ENCODE data around the gene MLLT10.
"Not testable (repeated sequence)": the region's sequence is repeated elsewhere in the genome, so short reads cannot be mapped to it uniquely, and the experiment has no call there.

MLLT10 gene

DNA sequence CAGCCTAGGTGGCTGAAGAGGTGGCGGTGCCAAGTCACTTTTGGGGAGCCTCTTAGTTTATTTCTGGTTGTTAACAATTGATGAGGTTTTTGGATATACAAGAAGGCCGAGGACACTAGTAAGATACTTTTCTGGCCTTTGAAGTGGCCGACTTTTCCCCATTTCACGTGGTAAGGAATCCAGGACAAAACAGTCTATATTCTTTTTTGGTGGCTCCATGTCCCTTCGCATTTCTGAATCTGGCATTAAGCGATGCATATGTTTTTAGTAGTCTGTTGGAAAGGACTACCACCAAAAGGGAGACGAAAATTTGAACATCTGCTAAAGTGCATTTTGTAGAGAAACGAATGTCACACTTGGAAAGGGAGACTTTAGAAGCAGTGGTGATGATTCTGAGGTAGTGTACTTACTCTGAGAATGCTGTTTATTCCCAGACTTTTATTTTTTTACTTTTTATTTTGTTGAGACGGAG is 1.5 kb downstream of the MLLT10 start:
- Histone ChIP-seq H3K9me3 (ENCODE audit: insufficient read depth, low read depth, low read length) (no peaks in the 10 kb centered on the region), H3K36me3 (ENCODE audit: insufficient read depth, low read depth, low read length) (peaks cover 43% of the 10 kb centered on the region), H3K4me3 (ENCODE audit: low read length) (peak overlapping the region; percentile 93), H3K4me1 (ENCODE audit: insufficient read depth, low read length) (peaks cover 28% of the 10 kb centered on the region), H3K9ac (ENCODE audit: low read depth, low read length) (peak overlapping the region; percentile 82; the same call in 1 of the 2 replicates), H3K27me3 (ENCODE audit: insufficient read depth, low read length) (no peaks in the 10 kb centered on the region), H3K27ac (ENCODE audit: low read length) (no peak overlapping the region)

DNA sequence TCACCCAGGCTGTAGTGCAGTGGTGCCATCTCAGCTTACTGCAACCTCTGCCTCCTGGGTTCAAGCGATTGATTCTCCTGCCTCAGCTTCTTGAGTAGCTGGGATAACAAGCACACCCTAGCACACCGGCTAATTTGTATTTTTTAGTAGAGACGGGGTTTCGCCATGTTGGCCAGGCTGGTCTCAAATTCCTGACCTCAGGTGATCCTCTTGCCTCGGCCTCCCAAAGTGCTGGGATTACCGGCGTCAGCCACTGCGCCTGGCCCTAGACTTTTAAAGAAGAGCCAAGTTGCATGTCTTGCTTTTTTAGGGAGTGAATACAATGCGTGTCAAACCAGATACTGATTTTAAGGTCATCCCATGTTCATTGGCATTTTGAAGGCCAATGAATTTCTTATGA is 1.9 kb downstream of the MLLT10 start:
- H3K9me3 ChIP-seq (ENCODE audit: insufficient read depth, low read depth, low read length); H3K27me3 ChIP-seq (ENCODE audit: insufficient read depth, low read length); H3K27ac ChIP-seq (ENCODE audit: low read length): not testable (repeated sequence)
- peak overlapping the region; percentile 93 for H3K4me3 ChIP-seq (ENCODE audit: low read length)
- peaks cover 48% of the 10 kb centered on the region for H3K36me3 ChIP-seq (ENCODE audit: insufficient read depth, low read depth, low read length)
- peak overlapping the region; percentile 82; the same call in 1 of the 2 replicates for H3K9ac ChIP-seq (ENCODE audit: low read depth, low read length)
- H3K4me1 ChIP-seq (ENCODE audit: insufficient read depth, low read length): peaks cover 23% of the 10 kb centered on the region

DNA sequence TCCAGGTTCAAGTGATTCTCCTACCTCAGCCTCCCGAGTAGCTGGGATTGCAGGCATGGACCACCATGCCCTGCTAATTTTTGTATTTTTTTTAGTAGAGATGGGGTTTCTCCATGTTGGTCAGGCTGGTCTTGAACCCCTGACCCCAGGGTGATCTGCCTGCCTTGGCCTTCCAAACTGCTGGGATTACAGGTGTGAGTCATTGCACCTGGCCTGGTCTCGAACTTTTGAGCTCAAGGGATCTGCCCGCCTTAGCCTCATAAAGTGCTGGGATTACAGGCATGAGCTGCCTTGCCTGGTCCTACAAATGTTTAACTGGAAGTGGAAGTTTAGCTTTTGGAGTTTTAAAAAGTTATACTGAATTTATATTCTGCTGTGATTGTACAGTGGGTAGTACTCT is 2.8 kb downstream of the MLLT10 start:
- H3K9me3 ChIP-seq (ENCODE audit: insufficient read depth, low read depth, low read length): no peaks in the 10 kb centered on the region
- no peaks in the 10 kb centered on the region for H3K27me3 ChIP-seq (ENCODE audit: insufficient read depth, low read length)
- H3K4me1 ChIP-seq (ENCODE audit: insufficient read depth, low read length): peaks cover 18% of the 10 kb centered on the region
- no peak overlapping the region for H3K4me3 ChIP-seq (ENCODE audit: low read length)
- no peak overlapping the region for H3K9ac ChIP-seq (ENCODE audit: low read depth, low read length)
- H3K27ac ChIP-seq (ENCODE audit: low read length): no peak overlapping the region
- H3K36me3 ChIP-seq (ENCODE audit: insufficient read depth, low read depth, low read length): peaks cover 57% of the 10 kb centered on the region

DNA sequence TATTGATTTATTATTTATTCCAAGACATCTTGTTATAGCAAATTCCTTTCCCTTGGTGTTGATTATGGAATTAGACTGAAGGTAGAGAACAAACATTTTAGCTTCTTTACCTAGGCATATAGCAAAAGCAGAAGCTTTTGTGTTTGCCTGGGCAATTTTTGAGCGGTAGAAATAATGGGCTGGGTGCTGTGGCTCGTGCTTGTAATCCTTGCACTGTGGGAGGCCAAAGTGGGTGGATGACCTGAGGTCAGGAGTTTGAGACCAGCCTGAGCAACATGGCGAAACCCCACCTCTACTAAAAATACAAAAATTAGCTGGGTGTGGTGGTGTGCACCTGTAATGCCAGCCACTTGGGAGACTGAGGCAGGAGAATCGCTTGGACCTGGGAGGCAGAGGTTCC is 6.7 kb downstream of the MLLT10 start:
- not testable (repeated sequence) for H3K27ac ChIP-seq (ENCODE audit: low read length); H3K9ac ChIP-seq (ENCODE audit: low read depth, low read length); H3K9me3 ChIP-seq (ENCODE audit: insufficient read depth, low read depth, low read length); H3K4me1 ChIP-seq (ENCODE audit: insufficient read depth, low read length); H3K27me3 ChIP-seq (ENCODE audit: insufficient read depth, low read length); H3K4me3 ChIP-seq (ENCODE audit: low read length)
- peaks cover 90% of the 10 kb centered on the region for H3K36me3 ChIP-seq (ENCODE audit: insufficient read depth, low read depth, low read length)

DNA sequence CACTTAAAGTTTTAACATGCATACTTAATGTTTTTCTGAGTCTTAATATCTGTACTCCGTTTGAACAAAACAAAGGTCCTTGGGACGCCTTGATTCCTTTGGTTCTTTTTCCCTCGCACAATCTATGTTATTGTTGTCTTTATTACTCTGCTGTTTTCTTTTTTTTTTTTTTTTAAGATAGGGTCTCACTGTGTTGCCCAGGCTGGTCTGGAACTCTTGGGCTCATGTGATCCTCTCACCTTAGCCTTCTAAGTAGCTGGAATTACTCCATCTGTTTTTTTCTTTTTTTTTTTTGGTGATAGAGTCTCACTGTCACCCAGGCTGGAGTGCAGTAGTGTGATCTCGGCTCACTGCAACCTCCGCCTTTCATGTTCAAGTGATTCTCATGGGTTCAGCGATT is 13.2 kb downstream of the MLLT10 start:
- Histone ChIP-seq H3K27me3 (ENCODE audit: insufficient read depth, low read length) (no peaks in the 10 kb centered on the region), H3K27ac (ENCODE audit: low read length) (no peak overlapping the region), H3K9me3 (ENCODE audit: insufficient read depth, low read depth, low read length) (no peaks in the 10 kb centered on the region), H3K4me3 (ENCODE audit: low read length) (no peak overlapping the region), H3K36me3 (ENCODE audit: insufficient read depth, low read depth, low read length) (peaks cover 83% of the 10 kb centered on the region), H3K9ac (ENCODE audit: low read depth, low read length) (no peak overlapping the region), H3K4me1 (ENCODE audit: insufficient read depth, low read length) (no peaks in the 10 kb centered on the region)

DNA sequence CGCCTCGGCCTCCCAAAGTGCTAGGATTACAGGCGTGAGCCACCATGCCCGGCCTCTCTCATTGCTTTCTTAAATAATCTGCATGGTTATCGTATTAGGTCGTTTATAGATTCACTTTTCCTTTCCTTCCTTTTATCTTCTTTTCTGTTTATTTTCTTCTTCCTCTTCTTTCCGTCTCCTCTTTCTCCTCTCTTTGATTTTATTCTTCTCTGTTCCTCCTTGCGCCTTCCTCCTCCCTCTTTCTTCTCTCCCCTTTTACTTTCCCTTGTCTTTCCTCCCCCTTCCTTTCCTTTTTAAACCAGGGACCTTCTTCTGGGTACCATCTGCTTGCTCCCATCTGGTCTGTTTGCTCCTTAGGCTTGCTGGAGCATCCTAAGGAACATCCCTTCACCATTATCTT is 18.6 kb downstream of the MLLT10 start:
- no peak overlapping the region for H3K4me3 ChIP-seq (ENCODE audit: low read length)
- no peaks in the 10 kb centered on the region for H3K27me3 ChIP-seq (ENCODE audit: insufficient read depth, low read length)
- H3K27ac ChIP-seq (ENCODE audit: low read length): no peak overlapping the region
- no peaks in the 10 kb centered on the region for H3K4me1 ChIP-seq (ENCODE audit: insufficient read depth, low read length)
- H3K36me3 ChIP-seq (ENCODE audit: insufficient read depth, low read depth, low read length): peaks cover 86% of the 10 kb centered on the region
- H3K9ac ChIP-seq (ENCODE audit: low read depth, low read length): no peak overlapping the region
- H3K9me3 ChIP-seq (ENCODE audit: insufficient read depth, low read depth, low read length): no peaks in the 10 kb centered on the region

DNA sequence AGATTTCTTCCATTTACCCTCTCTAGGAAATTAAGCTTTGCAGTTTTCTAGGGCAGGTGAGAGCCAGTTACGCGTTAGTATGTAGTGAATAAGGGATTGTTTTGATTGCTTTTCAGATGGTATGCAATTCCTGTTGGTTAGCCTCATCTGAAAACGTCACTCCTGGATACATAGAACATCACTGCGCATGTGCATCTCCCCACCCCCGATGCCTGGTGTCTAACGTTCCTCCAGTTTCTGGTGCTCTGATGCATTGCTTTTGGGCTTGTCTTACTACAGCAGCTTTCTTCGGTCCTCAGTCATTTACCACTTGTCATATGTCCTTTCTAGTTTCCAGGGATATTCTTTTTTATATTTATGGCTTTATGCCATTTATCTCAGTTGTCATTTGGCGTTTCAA is 22.5 kb downstream of the MLLT10 start:
- H3K9me3 ChIP-seq (ENCODE audit: insufficient read depth, low read depth, low read length): no peaks in the 10 kb centered on the region
- no peaks in the 10 kb centered on the region for H3K4me1 ChIP-seq (ENCODE audit: insufficient read depth, low read length)
- H3K36me3 ChIP-seq (ENCODE audit: insufficient read depth, low read depth, low read length): peaks cover 81% of the 10 kb centered on the region
- H3K27me3 ChIP-seq (ENCODE audit: insufficient read depth, low read length): no peaks in the 10 kb centered on the region
- no peak overlapping the region for H3K4me3 ChIP-seq (ENCODE audit: low read length)
- no peak overlapping the region for H3K27ac ChIP-seq (ENCODE audit: low read length)
- no peak overlapping the region for H3K9ac ChIP-seq (ENCODE audit: low read depth, low read length)

DNA sequence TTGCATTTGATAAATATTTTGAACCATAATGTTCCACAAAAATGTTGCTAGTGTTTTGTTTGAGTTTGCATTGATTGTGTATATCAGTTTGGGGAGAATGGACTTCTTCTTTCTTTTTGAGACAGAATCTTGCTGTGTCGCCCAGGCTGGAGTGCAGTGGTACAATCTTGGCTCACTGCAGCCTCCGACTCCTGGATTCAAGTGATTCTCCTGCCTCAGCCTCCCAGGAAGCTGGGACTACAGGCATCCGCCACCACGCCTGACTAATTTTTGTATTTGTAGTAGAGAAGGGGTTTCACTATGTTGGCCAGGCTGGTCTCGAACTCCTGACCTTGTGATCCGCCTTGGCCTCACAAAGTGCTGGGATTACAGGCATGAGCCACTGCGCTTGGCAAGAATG is 25.0 kb downstream of the MLLT10 start:
- H3K9ac ChIP-seq (ENCODE audit: low read depth, low read length); H3K9me3 ChIP-seq (ENCODE audit: insufficient read depth, low read depth, low read length); H3K4me3 ChIP-seq (ENCODE audit: low read length); H3K27me3 ChIP-seq (ENCODE audit: insufficient read depth, low read length); H3K4me1 ChIP-seq (ENCODE audit: insufficient read depth, low read length); H3K27ac ChIP-seq (ENCODE audit: low read length): not testable (repeated sequence)
- H3K36me3 ChIP-seq (ENCODE audit: insufficient read depth, low read depth, low read length): peaks cover 62% of the 10 kb centered on the region

DNA sequence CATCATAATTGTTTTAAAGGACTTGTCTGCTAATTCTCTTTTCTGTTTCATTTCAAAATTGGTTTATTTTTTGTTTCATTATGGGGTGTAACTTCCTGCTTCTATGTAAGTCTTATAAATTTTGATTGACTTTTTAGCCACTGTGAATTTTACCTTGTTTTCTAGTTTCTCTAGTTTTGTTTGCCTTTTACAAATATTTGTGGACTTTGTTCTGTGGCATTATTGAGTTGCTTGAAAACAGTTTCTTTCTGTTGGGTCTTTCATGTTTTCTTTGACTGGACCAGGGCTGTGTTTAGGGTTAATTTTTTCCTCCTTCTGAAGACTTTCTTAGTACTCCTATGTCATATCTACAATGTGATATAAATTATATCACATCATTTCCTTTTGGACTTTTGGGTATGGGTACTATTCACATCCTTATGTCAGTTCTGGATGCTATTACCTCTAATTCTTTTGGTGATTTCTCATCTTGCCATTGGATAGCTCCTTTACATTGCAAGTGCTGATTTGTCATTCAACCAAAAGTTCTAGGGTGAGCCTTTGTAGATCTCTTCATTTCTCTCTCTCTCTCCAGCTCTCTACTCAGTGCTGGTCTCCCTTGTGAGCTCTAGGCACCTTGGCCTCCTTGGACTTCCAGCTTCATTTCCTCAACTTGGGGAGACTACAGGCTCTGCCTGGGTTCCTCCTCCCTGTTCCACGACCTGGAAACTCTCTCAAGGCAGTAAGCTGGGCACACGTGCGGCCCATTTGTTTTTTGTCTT is 36.9 kb downstream of the MLLT10 start:
- H3K27ac ChIP-seq (ENCODE audit: low read length): no peak overlapping the region
- peaks cover 6% of the 10 kb centered on the region; the same call in 1 of the 2 replicates for H3K36me3 ChIP-seq (ENCODE audit: insufficient read depth, low read depth, low read length)
- peaks cover 5% of the 10 kb centered on the region; the same call in 1 of the 2 replicates for H3K4me1 ChIP-seq (ENCODE audit: insufficient read depth, low read length)

DNA sequence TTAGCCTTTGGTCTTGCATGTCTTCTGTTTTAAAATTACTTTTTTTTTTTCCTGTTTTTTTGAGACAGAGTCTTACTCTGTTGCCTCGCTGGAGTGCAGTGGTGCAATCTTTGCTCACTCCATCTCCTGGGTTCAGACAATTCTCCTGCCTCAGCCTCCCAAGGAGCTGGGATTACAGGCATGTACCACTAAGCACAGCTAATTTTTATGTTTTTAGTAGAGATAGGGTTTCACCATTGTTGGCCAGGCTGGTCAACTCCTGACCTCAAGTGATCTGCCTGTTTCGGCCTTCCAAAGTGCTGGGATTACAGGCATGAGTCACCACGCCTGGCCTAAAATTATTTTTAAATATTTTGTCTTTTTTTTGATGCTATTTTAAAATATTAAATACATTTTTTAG is 38.5 kb downstream of the MLLT10 start:
- no peaks in the 10 kb centered on the region for H3K9me3 ChIP-seq (ENCODE audit: insufficient read depth, low read depth, low read length)
- no peaks in the 10 kb centered on the region for H3K27me3 ChIP-seq (ENCODE audit: insufficient read depth, low read length)
- no peak overlapping the region for H3K4me3 ChIP-seq (ENCODE audit: low read length)
- peaks cover 6% of the 10 kb centered on the region; the same call in 1 of the 2 replicates for H3K36me3 ChIP-seq (ENCODE audit: insufficient read depth, low read depth, low read length)
- peaks cover 5% of the 10 kb centered on the region; the same call in 1 of the 2 replicates for H3K4me1 ChIP-seq (ENCODE audit: insufficient read depth, low read length)
- no peak overlapping the region for H3K9ac ChIP-seq (ENCODE audit: low read depth, low read length)
- H3K27ac ChIP-seq (ENCODE audit: low read length): no peak overlapping the region

More for the DNA sequence above, 36.9 kb downstream of the MLLT10 start:
- H3K27me3 ChIP-seq (ENCODE audit: insufficient read depth, low read length): no peaks in the 10 kb centered on the region
- no peak overlapping the region; the same call in 1 of the 2 replicates for H3K9ac ChIP-seq (ENCODE audit: low read depth, low read length)
- no peak overlapping the region for H3K4me3 ChIP-seq (ENCODE audit: low read length)
- no peaks in the 10 kb centered on the region for H3K9me3 ChIP-seq (ENCODE audit: insufficient read depth, low read depth, low read length)

DNA sequence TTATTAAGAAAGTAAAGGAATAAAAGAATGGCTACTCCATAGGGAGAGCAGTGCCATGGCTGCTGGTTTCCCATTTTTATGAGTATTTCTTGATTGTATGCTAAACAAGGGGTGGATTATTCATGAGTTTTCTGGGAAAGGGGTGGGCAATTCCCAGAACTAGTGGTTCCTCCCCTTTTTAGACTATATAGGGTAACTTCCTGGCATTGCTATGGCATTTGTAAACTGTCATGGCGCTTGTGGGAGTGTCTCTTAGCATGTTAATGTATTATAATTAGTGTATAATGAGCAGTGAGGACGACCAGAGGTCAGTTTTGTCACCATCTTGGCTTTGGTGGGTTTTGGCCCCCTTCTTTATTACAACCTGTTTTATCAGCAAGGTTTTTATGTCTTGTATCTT is 40.5 kb downstream of the MLLT10 start:
- not testable (repeated sequence) for H3K9me3 ChIP-seq (ENCODE audit: insufficient read depth, low read depth, low read length); H3K4me1 ChIP-seq (ENCODE audit: insufficient read depth, low read length); H3K36me3 ChIP-seq (ENCODE audit: insufficient read depth, low read depth, low read length); H3K4me3 ChIP-seq (ENCODE audit: low read length); H3K9ac ChIP-seq (ENCODE audit: low read depth, low read length); H3K27me3 ChIP-seq (ENCODE audit: insufficient read depth, low read length); H3K27ac ChIP-seq (ENCODE audit: low read length)

DNA sequence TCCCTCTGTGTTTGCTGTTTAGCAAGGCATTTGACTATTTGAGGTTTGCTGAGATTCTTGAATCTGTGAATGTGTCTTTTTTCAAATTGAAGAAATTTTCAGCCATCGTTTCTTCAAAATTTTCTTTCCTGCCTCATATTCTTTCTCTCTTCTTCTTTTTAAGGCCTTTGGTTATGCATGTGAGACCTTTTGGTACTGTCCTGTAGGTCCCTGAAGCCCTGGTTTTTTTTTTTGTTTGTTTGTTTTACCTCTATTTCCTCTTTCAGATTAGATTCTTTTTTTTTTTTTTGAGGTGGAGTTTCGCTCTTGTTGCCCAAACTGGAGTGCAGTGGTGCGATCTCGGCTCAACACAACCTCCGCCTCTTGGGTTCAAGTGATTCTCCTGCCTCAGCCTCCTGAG is 45.3 kb downstream of the MLLT10 start:
- no peak overlapping the region for H3K4me3 ChIP-seq (ENCODE audit: low read length)
- no peaks in the 10 kb centered on the region for H3K9me3 ChIP-seq (ENCODE audit: insufficient read depth, low read depth, low read length)
- no peak overlapping the region for H3K27ac ChIP-seq (ENCODE audit: low read length)
- H3K4me1 ChIP-seq (ENCODE audit: insufficient read depth, low read length): no peaks in the 10 kb centered on the region
- no peak overlapping the region for H3K9ac ChIP-seq (ENCODE audit: low read depth, low read length)
- no peaks in the 10 kb centered on the region for H3K27me3 ChIP-seq (ENCODE audit: insufficient read depth, low read length)
- H3K36me3 ChIP-seq (ENCODE audit: insufficient read depth, low read depth, low read length): peaks cover 5% of the 10 kb centered on the region

Measured in iPS-20b (cell line).